ENCODE measurements around the gene TNN.

GRCh38 chr1:175179837-175180590, 112.4 kb downstream of the TNN start:
- TF ChIP-seq EZH2 (IDR thresholded peaks at IDR 0.05; ENCODE audit: low read length, missing control alignments) = no peak
- no peak for TF ChIP-seq CTCF (conservative IDR thresholded peaks at IDR 0.05 in 1 of 2, IDR thresholded peaks at IDR 0.05 in 1 of 2; ENCODE audit: low read depth in 1 of 2, low read length in 2 of 2)
